NCI-H2196 (cell line): ENCODE data around the gene FGFRL1.
A peak's percentile ranks its signal among the peaks of the same experiment; 100 is the strongest.

ENCODE experiments used
- DNase-seq: peaks from one replicate; lab custom pipeline; 2025; ENCODE audit not compliant: unreplicated experiment; lab: John Stamatoyannopoulos, UW

FGFRL1 gene

DNA sequence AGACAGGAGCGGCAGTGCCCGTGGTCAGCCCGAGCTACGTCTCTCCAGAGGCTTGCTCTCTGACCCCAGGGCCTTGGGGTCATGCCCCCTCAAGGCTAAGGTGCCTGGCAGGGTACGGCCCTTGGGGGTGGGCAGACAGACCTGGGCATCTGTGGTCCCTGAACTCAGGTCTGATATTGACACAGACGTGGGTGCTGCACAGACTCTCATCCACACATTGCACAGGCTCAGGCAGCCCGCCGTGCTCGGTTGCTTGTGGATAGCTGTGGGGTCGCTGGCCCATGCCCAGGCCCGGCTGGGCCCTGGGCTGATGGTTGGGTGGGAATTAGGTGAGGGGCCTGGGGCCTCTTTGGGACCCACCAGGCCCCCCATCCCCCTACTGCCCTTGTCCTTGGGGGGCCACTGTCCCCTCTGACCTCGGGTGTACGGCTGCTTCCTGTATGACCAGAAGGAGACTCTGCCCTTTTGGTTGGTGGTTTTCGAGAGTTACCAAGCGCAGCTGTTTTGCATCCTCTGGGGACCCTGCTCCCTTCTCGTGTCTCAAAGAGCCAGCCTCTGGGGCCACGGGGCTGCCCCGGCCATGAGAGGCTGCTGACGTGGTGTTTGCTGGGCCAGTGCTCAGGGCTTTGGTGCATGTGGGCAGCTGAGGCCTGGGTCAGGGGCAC lies 10.1 kb downstream of the FGFRL1 start:
- DNase-seq: no peak

DNA sequence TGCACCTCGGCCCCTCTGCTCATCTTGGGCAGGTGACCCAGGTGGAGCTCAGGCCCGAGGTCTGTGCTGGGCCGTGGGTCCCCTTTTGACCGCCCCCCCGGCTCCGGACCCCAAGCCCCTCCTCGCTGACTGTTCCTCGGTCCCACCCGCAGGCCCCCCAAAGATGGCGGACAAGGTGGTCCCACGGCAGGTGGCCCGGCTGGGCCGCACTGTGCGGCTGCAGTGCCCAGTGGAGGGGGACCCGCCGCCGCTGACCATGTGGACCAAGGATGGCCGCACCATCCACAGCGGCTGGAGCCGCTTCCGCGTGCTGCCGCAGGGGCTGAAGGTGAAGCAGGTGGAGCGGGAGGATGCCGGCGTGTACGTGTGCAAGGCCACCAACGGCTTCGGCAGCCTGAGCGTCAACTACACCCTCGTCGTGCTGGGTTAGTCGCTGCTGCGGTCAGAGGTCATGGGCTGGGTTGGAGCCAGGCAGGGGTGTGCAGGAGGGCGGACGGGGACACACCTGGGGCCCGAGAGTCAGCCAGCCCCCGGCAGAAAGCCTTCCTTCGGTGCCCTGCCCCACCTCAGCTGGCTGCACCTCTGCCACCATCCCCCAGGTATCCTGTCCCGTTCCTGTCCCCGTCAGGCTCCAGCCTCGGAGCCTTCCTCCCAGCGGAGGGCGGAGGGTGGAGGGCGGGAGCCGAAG lies 10.8 kb downstream of the FGFRL1 start:
- DNase-seq: no peak

DNA sequence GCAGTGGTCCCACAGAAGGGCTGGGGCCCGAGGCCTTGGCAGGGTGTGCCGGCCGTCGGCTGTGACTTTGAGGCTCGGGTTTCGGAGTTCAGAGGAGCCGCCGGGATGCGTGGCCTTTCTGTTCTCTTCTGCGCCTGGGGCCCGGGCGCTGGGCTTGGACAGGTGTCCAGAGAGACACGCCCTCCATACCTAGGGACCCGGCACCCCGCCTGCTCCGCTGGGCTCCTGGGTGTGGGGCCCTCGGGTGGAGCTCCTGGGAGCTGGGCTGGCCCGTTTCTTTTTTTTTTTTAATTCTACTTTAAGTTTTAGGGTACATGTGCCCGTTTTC lies 11.3 kb downstream of the FGFRL1 start:
- DNase-seq: no peak

DNA sequence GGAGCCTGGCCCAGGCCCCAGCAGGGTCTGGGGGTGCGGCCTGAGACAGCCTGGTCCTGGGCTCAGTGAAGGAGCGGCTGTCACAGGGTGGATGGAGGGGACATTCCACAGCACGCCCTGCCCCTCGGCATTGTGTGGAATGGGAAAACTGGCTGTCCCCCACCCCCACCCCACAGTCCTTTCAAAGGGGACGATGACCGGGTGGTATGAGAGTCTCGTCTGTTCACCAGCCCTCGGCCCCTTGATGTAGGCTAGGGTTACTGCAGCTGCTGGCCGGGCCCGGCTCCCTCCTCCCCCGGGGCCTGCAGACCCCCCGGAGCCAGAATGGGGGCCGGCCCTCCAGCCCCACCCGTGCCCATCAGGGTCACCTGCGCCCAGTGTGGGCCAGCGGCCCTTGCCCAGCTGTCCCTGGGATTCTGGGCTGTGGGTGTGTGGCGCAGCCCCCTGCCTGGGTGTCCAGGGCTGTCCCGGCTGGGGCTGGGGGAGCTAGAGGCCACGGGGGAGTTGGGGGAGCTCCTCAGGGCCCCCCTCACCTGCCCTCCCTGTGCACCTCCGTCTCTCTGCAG lies 11.7 kb downstream of the FGFRL1 start:
- DNase-seq: no peak

DNA sequence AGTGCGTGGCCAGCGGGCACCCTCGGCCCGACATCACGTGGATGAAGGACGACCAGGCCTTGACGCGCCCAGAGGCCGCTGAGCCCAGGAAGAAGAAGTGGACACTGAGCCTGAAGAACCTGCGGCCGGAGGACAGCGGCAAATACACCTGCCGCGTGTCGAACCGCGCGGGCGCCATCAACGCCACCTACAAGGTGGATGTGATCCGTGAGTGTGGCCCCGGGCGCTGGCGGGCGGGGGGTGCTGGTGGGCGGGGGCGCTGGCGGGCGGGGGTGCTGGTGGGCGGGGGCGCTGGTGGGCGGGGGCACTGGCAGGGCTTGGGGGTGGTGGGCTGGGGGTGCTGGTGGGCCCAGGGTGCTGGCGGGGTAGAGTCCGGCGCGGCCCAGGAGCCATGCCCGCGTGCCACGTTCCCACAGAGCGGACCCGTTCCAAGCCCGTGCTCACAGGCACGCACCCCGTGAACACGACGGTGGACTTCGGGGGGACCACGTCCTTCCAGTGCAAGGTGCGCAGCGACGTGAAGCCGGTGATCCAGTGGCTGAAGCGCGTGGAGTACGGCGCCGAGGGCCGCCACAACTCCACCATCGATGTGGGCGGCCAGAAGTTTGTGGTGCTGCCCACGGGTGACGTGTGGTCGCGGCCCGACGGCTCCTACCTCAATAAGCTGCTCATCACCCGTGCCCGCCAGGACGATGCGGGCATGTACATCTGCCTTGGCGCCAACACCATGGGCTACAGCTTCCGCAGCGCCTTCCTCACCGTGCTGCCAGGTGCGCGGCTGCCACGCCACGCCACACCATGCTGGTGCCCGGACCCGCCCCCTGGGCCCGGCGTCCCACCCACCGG lies 12.7 kb downstream of the FGFRL1 start:
- DNase-seq: no peak

DNA sequence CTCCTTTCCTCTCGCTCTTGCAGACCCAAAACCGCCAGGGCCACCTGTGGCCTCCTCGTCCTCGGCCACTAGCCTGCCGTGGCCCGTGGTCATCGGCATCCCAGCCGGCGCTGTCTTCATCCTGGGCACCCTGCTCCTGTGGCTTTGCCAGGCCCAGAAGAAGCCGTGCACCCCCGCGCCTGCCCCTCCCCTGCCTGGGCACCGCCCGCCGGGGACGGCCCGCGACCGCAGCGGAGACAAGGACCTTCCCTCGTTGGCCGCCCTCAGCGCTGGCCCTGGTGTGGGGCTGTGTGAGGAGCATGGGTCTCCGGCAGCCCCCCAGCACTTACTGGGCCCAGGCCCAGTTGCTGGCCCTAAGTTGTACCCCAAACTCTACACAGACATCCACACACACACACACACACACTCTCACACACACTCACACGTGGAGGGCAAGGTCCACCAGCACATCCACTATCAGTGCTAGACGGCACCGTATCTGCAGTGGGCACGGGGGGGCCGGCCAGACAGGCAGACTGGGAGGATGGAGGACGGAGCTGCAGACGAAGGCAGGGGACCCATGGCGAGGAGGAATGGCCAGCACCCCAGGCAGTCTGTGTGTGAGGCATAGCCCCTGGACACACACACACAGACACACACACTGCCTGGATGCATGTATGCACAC lies 13.6 kb downstream of the FGFRL1 start:
- no peak for DNase-seq

DNA sequence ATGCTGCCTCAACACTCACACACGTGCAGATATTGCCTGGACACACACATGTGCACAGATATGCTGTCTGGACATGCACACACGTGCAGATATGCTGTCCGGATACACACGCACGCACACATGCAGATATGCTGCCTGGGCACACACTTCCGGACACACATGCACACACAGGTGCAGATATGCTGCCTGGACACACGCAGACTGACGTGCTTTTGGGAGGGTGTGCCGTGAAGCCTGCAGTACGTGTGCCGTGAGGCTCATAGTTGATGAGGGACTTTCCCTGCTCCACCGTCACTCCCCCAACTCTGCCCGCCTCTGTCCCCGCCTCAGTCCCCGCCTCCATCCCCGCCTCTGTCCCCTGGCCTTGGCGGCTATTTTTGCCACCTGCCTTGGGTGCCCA lies 14.7 kb downstream of the FGFRL1 start:
- DNase-seq: no peak

DNA sequence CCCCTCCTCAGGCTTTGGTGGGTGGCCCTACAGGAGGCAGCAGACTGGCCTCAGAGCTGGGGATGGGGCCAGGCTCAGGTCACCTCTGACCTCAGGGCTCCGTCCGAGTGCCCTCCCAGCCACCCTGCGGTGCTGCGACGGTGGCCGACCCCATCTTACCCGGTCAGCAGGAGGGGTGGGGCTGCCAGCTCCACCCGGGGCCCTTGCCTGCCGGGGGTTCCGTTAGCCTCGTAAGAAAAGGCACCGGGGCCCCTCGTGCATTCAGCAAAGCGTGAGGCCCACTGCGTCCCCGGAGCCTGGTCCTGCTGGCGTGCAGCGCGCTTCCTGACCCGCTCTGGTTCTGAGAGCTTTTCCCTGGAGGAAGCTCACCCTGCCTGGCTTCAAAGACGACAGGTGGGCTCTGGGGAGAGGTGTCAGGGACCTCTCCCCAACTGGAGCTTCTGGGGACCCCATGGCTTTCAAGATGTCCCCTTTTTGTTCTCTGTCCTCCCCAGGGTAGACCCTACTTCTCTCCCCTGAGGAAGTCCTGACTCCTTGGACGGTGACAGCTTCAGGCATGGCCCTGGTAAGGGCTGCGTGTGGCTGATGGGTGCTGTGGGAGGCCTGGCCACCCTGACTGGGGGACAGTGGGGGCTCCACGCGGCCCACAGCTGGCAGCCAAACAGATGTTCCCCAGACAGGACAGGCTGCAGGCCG lies 15.9 kb downstream of the FGFRL1 start:
- DNase-seq: no peak

DNA sequence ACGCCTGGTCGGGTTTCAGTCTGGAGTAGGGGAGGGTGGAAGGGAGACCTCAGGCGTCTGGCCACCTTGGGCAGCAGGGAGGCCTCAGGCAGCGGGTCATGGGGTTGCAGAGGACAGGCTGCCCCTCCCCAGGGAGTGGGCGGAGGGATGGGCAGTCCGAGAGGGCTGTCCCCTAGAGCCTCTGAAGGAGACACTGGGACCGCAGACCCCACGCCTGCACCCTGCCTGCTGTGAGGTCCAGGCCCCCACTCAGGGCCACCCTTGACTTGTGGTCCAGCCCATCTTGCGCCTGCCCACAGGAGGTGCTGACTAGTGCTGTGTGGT lies 16.5 kb downstream of the FGFRL1 start:
- DNase-seq: no peak

DNA sequence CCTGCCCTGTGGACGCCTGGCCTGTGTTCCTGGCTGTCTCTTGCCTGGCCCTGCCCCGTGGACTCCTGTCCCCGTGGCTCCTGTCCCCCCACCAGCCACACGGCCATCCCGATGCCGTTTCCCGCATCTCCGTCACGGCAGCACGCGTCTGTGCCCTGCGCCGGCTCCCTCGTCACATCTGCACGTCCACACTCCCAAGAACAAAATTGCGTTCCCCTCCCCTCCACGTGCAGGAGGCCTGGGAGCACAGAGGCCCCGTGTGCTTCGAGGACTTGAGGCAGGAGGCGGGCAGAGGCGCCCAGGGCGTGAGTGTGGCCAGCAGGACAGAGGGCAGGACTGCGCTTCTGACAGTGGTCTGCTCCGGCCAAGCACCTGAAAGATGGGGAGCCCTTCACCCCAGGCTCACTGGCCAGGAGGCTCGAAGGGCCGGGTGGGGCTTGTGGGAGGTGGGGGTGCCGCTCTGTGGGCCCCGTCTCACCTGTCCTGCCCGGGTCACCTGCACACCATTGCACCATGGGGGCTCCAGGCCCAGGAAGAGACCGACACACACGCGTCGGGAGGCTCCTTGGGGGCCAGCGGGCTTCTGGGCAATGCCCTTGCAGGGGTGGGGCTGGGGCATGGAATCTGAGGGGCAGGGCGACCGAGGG lies 17.3 kb downstream of the FGFRL1 start:
- DNase-seq: no peak

DNA sequence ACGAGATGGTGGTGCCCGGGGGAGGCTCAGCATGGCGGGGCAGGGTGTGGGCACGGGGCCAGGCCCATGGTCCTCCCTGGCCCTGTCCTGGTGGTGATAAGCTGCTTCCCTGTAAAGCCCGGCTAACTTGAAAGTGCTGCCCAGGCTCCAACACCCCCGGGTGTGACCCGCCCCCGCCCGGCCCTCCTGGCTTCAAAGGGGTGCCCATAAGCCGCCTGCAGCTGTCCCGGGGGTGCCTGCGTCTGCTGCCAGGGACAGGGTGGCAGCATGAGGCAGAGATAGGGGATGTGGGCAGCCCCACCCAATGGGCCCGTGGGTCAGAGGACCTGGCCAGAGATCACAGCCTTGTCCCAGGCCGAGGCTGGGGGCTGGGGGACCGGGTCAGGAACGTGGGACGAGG lies 18.1 kb downstream of the FGFRL1 start:
- no peak for DNase-seq

DNA sequence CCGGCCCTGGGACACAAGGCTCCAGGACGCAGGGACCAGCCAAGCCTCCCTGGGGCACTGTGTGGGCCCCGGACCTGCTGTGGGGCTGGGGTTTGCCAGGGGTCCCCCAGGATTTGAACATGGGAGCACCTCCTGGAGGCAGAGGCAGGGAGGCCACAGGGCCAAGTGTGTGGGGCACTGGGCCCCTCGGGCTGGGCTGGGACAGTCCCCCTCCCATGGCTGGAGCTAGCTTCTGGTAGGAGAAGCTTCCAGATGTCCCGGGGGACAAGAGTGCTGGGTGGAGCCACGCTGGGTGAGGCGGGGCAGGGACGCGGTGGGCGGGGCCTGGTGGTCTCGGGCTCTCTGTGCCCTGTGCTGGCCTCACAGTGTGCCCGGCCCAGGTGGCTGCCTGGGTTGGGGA lies 18.6 kb downstream of the FGFRL1 start:
- no peak for DNase-seq

DNA sequence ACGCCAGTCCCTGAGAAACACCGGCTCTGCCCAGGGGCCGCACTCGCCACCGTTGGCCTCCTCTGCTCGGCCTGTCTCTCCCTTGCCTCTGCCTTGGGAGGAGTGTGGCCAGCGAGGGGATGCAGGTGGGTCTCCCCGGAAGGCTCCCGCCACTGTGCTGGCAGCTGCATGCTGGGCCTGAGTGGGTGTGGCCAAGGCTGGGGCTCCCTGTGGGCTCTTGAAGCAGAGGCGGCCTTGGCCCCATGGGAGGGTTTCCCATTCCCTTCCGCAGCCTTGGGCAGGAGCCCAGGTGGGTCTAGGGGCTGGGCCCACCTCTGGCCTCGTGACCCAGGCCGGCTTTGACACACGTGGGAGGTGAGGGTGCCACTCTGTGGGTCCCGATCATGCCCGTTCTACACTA lies 19.1 kb downstream of the FGFRL1 start:
- DNase-seq: no peak

DNA sequence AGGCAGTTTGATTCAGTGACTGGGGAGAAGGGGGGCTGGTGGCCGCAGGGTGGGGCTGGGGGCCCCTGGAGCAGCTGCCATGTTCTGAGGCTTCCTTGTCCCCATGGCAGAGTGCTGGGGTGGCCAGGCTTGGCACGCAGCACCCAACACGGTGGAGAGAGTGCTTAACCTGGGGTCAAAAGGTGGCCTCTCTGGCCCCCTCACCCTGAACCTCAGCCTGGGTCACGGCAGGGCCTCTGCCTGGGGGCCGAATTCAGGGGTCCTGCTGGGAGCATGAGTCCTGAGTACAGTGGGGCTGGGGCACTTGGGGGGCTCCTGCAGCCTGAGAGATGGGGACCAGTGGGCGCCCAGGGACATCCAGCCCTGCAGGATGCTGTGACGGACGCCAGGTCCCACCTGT lies 19.9 kb downstream of the FGFRL1 start:
- DNase-seq: no peak

DNA sequence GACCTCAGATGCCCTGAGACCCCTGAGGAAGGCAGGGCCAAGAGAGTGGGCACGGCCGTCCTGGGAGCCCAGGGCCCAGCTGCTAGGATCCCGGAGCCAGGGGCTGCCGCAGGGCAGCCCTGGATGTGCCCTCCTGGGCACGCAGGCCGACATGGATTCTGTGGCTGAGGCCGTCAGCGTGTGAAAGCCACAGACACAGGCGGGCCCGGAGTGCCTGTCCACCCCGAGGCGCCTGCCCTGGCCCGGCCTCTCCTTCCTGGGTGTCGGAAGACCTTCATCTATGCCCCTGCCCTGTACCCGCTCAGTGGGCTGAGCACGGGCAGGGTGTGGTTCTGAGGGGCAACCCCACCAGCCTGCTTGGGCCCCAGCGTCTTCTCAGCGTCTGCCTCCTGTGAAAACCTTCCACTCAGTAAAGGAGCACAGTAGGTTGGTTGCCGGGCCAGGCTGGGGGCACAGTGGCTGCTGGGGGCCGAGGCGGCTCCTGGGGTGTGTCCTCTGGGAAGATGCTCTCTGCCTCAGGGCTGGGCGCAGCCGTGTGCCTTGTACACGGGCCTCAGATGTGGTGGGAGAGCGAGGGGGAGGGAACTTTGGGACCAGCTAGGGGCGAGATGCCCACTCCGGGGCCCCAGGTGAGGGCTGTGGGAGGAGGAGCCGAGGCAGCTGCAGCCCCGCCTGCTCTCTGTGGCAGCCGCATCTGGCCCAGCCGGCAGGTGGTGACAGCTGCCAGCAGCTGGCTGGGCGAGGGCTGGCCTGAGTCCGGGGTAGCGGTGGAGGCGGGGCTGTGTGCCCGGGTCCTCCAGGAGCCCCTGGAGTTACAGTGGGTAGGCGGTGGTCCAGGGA lies 20.8 kb downstream of the FGFRL1 start:
- DNase-seq: peak; percentile 42

DNA sequence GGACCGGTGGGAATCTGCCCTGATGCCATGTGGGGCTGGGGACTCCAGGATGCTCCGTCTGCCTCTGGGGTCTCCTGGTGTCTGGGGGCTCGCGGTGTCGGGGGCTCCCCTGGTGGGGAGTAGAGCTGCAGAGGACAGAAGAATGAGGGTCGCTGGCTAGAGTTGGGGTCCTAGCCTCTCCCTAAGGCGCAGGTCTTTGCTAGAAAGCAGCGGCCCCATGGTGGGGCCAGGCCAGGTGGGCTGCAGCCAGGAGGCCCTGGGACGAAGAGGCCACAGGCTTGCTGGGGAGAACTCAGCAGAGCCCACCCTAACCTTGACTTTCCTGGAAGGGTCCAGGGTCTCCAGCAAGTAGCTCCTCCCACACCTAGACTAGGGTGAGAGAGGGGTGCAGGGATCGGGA lies 21.4 kb downstream of the FGFRL1 start:
- no peak for DNase-seq

DNA sequence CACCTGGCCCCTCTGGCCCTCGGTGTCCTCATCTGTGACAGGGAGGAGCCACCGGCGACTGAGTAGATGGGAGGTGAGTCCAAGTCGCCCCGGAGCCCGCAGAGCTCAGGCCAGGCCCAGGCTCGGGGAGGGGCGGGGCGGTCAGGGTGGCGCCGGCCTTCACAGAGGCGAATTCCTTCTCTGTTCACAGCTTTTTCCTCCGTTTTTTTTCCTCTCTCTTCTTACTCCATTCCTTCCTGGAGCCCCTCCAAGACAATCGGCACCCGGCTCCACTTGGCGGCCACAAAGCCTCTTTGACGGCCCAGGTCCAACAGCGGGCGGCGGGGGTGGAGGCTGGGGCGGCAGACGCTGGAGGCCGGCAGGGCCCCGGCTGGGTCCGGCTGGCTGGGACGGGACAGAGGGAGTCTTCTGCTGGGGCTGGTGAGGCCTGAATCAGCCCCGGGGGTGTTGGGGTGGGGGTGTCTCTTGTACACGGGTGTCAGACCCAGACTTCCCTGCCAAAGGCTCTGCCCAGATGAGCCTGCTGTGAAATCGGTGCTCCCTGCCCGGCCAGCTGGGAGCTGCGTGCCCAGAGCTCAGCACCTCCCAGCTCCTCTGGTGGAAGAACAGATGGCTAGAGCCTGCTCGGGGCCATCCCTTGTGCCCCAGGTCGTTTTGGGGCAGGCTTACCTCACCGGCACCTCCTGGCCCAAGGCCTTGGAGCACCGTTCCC lies 22.6 kb downstream of the FGFRL1 start:
- DNase-seq: no peak

DNA sequence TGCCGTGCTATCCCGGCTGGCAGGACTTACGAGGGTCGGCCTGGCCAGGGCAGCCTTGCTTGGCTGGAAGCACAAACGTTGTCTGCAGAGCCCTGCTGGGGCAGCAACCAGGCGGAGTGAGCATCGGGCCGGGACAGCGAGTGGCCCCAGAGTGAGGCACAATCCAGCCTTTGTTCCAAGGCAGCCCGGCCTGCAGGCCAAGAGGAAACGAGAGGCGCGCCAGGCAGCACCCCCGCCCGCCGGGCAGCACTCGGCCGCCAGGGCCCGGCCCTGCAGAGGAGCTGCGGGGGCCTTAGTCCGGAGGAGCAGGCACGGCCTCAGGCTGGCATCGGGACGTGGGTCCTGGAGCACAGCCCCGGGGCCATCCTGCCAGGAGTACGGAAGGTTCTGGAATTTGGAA lies 24.1 kb downstream of the FGFRL1 start:
- no peak for DNase-seq

DNA sequence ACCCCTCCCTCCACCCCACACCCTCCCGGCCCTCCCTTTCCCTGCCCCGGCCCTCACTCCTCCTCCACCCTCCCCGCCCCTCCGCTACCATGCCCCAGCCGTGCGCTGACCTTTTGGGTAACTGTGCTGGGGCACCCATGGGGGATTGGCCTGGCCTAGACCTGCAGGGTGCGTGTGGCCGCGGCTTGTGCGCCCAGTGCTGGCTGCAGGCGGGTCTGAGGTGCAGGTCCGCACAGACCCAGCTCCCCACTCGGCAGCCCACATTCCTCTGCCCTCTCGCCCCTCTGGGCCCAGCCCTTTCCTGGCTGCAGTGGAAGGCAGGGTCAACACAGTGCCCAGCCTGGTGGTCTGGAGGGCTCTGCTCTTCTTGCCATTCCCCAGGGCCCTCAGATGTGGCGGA lies 24.7 kb downstream of the FGFRL1 start:
- no peak for DNase-seq
